ENCODE measurements around the gene SGPP1.
A peak's percentile ranks its signal among the peaks of the same experiment; 100 is the strongest.
"Not testable (repeated sequence)": the region's sequence is repeated elsewhere in the genome, so short reads cannot be mapped to it uniquely, and the experiment has no call there.

The SGPP1 gene, protein sequence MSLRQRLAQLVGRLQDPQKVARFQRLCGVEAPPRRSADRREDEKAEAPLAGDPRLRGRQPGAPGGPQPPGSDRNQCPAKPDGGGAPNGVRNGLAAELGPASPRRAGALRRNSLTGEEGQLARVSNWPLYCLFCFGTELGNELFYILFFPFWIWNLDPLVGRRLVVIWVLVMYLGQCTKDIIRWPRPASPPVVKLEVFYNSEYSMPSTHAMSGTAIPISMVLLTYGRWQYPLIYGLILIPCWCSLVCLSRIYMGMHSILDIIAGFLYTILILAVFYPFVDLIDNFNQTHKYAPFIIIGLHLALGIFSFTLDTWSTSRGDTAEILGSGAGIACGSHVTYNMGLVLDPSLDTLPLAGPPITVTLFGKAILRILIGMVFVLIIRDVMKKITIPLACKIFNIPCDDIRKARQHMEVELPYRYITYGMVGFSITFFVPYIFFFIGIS

DNA sequence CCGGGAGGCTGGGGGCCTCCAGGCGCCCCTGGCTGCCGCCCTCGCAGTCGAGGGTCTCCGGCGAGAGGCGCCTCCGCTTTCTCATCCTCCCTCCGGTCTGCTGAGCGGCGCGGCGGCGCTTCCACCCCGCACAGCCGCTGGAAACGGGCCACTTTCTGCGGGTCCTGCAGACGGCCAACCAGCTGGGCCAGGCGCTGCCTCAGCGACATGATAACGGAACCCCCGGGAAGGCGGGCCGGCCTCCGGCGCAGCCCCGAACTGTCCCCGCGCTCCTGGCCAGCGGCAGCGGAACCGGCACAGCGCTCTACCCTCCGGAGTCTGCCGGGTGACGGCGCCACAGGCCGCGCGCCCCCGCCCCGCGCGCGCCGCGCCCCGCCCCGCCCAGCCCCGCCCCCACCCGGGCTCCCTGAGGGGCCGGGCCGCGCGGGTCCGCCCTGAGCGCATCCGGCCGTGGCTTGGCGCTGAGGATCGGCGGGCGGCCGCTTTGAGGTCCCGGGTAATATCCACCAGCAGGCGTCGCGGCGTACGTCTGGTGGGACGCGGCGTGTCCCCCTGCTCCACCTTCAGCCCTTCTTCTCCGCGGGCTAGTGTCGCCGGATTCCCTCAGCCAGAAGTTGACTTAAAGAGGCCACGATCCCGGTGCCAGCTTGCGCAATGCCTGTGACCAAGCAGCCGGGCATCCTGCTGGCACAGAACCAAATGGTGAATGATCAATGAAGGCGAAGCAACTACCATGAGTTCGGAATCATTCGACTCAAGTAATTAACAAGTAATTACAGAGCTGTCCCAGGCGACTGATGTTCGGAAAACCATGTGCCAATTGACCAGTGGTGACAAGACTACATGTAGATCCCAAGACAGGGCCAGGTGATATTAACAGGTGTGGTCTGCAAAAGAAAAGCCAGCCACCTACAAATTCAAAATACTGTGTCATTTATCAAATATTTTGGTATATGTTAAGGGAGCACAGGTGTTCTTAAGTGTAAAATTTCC lies at the start of gene SGPP1:
TSS of gene SGPP1 (minus strand) at position 330 of the 993 bp plus-strand sequence. CDS start at position 209, 121 bp downstream.
- DNase-seq, result peak; percentile 85

DNA sequence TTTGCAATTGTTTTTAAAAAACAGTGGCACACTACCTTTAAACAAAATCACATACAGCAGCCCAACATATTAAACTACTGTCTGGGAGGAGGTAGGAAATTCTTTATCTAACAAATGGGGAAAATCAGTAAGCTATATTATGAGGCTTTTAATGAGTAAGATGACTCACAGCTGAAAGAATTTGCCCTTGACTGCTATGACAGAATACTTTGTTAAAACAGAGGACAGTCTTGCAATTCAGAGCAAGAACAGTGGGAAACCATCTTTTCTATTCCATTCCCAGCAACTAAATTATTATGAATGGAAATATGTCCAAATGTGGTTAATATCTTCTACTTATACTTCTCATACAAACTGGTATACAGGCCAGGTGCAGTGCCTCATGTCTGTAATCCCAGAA lies 49.2 kb upstream of the SGPP1 start:
- DNase-seq, result no peak

DNA sequence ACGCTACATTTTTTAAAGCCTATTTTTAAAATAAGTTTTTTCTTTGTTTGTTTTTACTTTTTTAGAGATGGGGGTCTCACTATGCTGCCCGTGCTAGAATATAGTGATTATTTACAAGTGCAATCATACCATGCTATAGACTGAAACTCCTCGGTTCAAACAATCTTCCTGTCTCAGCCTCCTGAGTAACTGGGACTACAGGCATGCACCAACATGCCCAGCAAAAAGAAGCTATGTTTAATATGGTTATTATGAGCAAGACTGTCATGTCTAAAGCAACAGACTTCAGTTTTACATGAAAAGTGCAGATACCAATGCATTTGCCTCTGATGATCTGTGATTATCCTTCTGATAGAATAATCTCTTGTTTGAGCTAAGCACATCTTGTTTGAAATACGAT lies 45.6 kb upstream of the SGPP1 start:
- no peak for DNase-seq

DNA sequence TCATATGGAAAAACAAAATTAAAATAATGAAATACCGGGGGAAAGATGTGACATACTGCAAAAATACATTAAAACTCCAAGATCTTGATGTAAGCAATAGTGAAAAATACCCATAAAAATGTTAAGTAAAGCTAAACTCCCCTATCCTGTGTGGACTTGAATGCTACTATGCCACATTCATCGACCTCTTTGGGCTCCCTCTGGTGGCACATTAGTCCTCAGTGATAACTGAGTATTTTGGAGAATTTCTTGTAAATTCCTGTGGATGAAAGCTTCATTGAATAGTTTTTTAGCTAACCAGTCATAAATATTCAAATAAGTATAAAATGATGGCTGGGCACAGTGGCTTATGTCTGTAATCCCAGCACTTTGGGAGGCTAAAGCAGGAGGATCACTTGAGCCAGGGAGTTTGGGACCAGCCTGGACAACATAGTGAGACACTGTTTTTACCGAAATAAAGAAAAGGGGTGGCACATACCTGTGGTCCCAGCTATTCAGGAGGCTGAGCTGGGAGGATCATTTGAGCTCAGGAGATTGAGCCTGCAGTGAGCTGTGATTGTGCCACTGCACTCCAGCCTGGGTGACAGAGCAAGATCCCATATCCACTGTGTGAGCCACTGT lies 42.4 kb upstream of the SGPP1 start:
- DNase-seq, result no peak

DNA sequence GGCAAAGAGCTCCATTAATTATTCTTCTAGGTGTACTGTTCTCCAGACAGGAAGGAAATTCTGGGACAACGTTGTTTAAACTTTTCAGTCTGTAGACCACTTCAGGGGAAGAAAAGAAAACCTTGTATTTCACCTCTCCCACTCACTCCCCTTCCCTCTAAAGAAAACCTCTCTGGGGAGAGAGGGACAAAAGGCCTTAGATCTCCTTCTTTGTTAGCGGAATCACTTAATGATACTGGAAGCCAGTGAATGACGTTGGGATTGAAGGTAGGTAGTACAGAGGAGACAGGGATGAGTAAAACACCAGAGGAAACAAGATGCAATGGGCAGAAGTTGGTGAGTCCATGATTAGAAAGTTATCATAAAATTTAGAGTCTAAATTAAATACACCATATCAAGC lies 38.7 kb upstream of the SGPP1 start:
- no peak for DNase-seq

DNA sequence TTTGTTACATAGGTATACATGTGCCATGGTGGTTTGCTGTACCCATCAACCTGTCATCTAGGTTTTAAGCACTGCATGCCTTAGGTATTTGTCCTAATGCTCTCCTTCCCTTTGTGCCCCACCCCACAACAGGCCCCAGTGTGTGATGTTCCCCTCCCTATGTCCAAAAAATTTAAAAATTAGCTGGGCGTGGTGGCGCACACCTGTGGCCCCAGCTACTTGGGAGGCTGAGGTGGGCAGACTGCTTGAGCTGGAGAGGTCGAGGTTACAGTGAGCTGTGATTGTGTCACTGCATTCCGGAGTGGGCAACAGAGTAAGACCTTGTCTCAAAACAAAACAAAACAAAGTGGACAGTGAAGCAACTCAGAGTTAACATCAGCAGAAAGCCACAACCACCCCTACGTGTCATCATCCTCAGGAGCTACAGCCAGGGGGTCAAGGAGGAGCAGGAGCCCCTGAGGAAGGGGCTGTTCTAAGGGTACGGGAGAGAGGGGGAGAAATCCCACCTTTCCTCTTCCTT lies 36.8 kb upstream of the SGPP1 start:
- no peak for DNase-seq

DNA sequence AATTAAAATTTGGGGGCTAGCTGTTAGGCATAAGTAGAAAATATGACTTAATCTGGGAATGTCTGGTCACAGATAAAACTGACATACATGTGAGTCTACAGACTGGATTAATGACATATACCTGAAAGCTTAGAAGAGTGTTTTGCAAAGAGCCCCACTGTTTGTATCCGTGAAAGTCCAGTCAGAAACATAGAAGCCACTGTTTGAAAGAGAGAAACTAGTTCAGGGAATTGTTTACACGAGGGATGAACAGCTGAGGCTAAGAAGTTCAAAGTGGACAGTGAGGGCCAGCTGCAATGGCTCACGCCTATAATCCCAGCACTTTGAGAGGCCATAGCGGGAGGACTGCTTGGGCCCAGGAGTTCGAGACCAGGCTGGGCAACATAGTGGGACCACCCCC lies 36.2 kb upstream of the SGPP1 start:
- DNase-seq, result no peak

DNA sequence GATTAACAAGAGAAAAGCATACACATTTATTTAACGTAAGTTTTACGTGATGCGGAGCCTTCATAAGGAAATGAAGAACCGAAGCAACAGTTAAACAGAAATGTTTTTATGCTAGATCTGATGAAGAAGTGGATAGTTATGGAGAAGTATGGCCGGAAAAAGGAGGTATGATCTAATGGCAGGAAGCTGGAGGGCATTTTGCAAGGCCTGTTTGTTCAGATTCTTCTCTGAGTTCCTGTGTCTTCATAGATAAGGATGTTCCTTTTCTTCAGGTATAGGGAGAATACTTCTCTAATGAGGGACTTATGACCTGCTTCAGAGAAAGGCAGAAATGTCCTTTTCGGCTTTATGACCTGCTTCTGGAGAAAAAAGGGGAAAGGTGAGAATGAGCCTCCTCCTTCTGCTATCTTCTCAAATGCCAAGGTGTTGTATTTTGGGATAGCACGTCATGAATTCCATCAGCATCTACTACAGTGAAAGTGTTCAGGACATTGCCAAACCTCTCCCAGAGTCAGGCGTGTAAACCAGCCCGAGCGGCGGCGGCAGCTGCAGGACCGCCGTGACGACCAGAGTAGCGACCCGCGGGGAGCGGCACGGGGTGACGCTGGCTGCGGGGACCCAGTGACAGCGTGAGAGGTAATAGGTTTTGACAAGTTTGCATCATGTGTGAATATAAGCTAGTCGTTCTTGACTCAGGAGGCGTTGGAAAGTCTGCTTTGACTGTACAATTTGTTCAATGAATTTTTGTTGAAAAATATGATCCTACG lies 33.7 kb upstream of the SGPP1 start:
- no peak for DNase-seq

DNA sequence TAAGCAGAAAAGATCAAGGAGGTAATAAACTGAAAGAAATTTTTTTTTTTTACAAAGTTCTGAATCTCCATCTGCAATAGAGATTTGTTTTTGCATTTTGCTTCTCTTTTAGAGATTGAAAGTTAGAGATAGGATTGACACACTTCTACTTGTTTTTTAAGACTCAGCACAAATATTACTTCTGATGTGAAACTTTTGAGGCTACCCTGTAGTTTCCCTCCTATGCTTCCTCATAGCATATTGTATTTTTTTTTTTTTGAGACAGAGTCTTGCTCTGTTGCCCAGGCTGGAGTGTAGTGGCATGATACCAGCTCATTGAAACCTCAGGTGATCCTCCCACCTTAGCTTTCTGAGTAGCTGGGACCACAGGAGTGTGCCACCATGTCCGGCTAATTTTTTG lies 32.1 kb upstream of the SGPP1 start:
- DNase-seq, result no peak

DNA sequence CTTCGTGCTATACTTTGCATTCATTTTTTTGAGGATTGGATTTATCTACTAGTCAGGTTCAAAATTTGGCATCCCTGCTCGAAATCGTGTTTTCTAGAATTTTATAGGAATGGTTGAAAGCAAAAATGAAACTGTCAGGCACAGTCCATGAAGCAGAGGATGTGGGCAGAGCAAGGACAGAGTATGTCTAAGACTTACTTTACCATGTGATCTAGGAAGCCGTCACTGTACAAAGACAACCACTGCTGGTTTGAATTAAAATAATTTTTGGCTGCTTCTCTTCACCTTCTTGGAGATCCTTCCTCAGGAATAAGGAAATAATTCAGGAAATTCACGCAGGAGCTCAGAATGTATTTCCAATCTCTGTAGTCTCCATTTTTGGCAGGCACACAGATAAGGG lies 31.6 kb upstream of the SGPP1 start:
- DNase-seq, result no peak

DNA sequence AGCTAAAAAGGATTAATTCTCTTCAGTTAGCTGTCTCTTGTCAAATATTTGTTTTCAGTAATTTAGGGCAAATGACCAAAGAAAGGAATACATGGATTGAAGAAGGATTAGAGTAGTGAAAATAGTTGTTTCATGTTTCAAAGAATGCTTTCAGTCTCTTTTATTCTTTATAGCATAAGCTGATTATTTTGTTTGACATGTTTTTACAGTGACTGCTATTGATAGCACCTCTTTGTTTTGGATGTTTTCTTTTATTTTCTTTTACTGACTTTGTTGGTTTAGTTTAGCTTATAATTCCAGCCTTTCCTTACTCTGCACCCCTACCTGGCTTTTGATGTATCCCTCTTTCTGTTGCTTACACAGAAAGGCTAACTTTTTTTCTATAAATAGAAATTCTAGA lies 29.3 kb upstream of the SGPP1 start:
- no peak for DNase-seq

DNA sequence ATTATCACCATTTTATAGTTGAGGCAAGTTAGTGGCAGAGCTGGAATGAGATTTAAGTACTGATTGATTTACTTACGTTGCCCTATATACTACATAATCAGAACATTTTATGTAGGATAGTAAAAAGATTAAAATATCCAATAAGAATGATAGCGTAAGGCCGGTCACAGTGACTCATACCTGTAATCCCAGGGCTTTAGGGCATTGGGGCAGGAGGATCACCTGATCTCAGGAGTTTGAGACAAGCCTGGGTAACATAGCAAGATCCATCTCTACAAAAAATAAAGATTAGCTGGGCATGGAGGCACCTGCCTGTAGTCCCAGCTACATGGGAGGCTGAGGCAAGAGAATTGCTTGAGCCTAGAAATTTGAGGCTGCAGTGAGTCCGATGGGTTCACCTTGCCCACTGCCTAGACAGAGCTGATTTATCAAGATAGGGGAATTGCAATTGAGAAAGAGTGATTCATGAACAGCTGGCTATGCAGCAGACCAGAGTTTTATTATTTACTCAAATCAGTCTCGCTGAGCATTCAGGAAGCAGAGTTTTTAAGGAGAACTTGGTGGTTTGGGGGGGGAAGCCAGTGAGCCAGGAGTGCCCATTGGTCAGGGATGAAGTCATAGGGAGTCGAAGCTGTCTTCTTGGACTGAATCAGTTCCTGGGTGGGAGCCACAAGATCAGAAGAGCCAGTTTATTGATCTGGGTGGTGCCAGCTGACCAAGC lies 24.7 kb upstream of the SGPP1 start:
- DNase-seq, result no peak

DNA sequence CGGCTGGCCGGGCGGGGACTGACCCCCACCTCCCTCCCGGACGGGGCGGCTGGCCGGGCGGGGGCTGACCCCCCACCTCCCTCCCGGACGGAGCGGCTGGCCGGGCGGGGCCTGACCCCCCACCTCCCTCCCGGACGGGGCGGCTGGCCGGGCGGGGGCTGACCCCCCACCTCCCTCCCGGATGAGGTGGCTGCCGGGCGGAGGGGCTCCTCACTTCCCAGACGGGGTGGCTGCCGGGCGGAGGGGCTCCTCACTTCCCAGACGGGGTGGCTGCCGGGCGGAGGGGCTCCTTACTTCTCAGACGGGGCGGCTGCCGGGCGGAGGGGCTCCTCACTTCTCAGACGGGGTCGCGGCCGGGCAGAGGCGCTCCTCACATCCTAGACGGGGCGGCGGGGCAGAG lies 23.2 kb upstream of the SGPP1 start:
- not testable (repeated sequence) for DNase-seq

DNA sequence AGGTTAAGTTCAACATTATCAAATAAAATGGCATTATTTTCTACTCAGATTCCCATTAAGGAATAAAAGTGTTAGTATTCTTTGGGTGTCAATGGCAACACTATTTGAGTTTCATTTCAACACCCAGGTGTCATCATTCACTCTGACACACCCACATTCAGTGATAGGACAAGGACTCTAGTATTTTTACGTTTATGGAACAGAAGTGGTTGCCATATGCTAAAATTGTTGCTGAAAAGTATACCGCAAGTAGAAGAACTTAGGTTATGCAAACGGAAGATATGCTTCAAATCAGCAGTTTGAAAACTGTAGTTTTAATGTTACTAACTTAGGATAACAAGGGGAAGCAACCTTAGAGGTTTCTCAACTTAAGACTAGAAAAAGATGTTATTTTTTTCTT lies 20.0 kb upstream of the SGPP1 start:
- no peak for DNase-seq

DNA sequence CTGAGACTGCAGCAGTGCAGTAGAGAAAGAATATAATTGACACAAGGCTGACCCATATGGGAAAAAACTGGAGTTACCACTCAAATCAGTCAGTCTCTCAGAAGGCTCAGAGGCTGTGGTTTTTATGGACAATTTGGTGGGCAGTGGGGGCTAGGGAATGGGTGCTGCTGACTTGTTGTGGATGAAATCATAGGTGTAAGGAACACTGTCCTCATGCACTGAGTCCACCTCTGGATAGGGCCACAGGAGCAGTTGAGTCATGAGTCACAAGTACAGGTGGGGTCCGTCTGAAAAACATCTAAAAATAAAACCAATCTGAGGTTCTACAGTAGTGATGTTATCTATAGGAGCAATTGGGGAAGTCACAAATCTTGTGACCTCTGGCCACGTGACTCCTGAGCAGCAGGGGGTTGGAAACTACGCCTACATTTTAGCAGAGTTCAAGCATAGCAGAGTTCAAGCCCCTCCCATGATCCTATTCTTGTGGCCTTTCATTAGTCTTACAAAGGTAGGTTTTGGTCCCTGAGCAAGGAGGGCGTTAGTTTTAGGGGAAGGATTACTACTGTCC lies 18.1 kb upstream of the SGPP1 start:
- DNase-seq, result no peak

DNA sequence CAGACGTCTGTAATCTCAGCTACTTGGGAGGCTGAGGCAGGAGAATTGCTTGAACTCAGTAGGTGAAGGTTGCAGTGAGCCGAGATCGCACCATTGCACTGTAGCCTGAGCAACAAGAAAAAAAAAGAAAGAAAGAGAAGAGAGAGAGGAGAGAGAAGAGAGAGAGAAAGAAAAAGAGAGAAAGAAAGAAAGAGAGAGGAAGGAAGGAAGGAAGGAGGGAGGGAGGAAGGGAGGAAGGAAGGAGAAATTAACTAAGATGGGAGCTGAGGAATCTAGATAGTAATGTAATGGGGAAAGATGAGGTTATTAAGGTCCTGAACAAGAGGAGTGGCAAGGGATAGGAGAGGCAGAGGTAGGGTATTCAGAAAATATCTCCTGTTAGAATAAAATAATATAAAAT lies 17.4 kb upstream of the SGPP1 start:
- DNase-seq, result no peak

DNA sequence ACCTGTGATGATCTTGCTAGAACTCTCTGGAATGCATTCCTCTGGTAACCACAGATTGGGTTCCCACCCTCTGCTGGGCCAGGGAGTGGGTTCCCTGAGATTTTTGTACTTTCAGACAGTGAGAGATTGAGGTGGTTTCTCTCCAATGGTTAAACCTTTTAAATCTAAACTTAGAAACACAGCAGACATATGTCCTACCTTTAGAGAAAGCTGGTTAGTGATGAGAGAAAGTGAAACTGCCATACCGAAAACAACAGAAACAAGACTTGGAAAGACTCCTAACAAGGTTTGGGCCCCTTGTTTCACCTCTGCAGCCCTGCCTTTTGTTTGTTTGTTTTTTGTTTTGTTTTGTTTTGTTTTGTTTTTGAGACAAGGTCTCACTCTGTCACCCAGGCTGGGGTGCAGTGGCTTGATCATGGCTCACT lies 9.7 kb upstream of the SGPP1 start:
- no peak for DNase-seq

DNA sequence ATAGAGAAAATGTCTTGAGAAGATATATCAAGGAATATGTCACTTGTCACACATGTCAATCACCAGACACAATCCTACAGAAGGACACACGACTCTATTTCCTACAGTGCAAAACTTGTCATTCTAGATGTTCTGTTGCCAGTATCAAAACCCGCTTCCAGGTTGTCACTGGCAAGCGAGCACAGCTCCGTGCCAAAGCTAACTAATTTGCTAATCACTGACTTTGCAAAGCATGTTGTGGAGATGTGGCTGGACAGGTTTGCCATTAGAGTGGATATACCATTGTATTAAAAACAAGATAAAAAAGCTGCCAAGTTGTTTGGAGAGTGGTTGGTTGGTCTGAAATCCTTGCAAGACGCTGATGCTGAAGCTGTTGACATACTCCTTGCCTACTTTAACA lies 7.9 kb upstream of the SGPP1 start:
- no peak for DNase-seq

DNA sequence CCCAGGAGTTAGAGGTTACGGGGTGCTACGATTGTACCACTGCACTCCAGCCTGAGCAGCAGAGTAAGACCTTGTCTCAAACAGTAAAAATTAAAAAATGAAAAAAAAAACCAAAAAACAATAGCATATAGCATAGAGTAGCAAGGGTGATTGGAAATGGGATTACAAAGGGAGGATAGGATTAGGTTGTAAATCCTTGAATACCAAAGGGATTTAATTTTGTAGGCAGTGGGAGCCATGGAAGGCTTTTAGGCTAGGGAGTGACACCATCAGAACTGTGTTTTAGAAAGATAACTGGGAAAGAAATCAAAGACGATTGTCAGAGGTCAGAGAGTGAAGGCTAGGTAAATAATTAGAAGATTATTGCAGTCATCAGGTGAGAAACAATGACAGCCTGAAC lies 2.8 kb upstream of the SGPP1 start:
- DNase-seq, result no peak

DNA sequence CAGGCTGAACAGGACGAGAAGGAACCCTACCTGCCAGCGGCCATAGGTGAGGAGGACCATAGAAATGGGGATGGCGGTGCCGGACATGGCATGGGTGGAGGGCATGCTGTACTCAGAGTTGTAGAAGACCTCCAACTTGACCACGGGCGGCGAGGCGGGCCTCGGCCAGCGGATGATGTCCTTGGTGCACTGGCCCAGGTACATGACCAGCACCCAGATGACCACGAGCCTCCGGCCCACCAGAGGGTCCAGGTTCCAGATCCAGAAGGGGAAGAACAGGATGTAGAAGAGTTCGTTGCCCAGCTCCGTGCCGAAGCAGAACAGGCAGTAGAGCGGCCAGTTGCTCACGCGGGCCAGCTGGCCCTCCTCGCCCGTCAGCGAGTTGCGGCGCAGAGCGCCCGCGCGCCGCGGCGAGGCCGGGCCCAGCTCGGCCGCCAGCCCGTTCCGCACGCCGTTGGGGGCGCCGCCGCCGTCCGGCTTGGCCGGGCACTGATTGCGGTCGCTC lies 582 bp downstream of the SGPP1 start:
- peak; percentile 61 for DNase-seq

DNA sequence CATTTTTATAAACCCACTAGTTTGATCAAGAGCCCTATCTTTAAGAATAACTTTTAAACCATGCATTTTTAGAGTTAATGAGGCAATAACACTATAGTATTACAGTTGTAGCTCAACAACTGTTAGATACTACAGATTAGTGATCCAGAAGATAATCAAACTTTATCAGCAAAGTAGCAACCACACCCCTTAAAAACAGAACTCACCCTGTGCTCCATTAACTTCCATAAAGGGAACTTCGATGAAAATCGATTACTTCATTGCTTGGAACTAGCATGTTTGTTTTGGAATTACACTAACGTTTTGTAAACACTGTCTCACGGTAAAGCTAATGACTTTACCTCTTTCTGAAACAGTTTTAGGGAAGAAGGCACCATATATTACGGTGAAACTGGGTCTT lies 1.4 kb downstream of the SGPP1 start:
- no peak for DNase-seq
